Neural cell (in vitro differentiated cells): ENCODE data around the gene GPR107. TPM values are rescaled to one million over a fixed set of nuclear protein-coding genes. Genes with fewer than 3 reads are reported as not detected.

ENCODE experiments used
- H2AFZ ChIP-seq: fragments of 200-600, 300-800 bp; sonication (generic), shearing (Covaris generic); 2 replicates; pipeline ENCODE4 v1.6.0; 2014; ENCODE audit warnings: low read depth, mild to moderate bottlenecking, antibody characterized with exemption, low read length, moderate library complexity
- H3F3A ChIP-seq: fragments of 200-600 bp; shearing (Covaris generic); 2 replicates; pipeline ENCODE4 v1.6.1; 2016; ENCODE audit warnings: mild to moderate bottlenecking, moderate library complexity, mixed read lengths, antibody characterized with exemption, low read length; ENCODE audit not compliant: insufficient read depth, poor library complexity, severe bottlenecking
- H3K27ac ChIP-seq: fragments of 200-600, 300-800 bp; sonication (generic), shearing (Covaris generic); 2 replicates; pipeline ENCODE4 v1.5.1; 2014; ENCODE audit warnings: mild to moderate bottlenecking, low read length, moderate library complexity
- H3K27me3 ChIP-seq: fragments of 300-800, 200-600 bp; sonication (generic), shearing (Covaris generic); 2 replicates; pipeline ENCODE4 v1.6.0; 2014; ENCODE audit warnings: mild to moderate bottlenecking, low read depth, low read length, moderate library complexity; ENCODE audit not compliant: insufficient read depth
- H3K36me3 ChIP-seq: fragments of 300-800, 200-600 bp; sonication (generic), shearing (Covaris generic); 2 replicates; pipeline ENCODE4 v1.5.1; 2014; ENCODE audit warnings: mild to moderate bottlenecking, antibody characterized with exemption, low read length, moderate library complexity; ENCODE audit not compliant: insufficient read depth
- H3K4me2 ChIP-seq: fragments of 300-800, 200-600 bp; sonication (generic), shearing (Covaris generic); 2 replicates; pipeline ENCODE4 v1.6.0; 2014; ENCODE audit warnings: mild to moderate bottlenecking, low read length
- H3K4me3 ChIP-seq: fragments of 300-800, 200-600 bp; sonication (generic), shearing (Covaris generic); 2 replicates; pipeline ENCODE4 v1.5.1; 2014; ENCODE audit warnings: mild to moderate bottlenecking, low read length, moderate library complexity
- H3K79me2 ChIP-seq: fragments of 200-600 bp; shearing (Covaris generic); replicated peaks from 2 replicates; pipeline ENCODE4 v1.6.0; 2014; ENCODE audit warnings: mild to moderate bottlenecking, low read length, moderate library complexity; ENCODE audit not compliant: insufficient read depth
- H3K9ac ChIP-seq: fragments of 300-800, 200-600 bp; sonication (generic), shearing (Covaris generic); 2 replicates; pipeline ENCODE4 v1.6.1; 2016; ENCODE audit warnings: mild to moderate bottlenecking, low read length, mixed read lengths
- H3K9me2 ChIP-seq: fragments of 200-600 bp; shearing (Covaris generic); 2 replicates; pipeline ENCODE4 v1.6.1; 2016; ENCODE audit warnings: mild to moderate bottlenecking, low read length, mixed read lengths; ENCODE audit not compliant: insufficient read depth
- H3K9me3 ChIP-seq: fragments of 200-600, 300-800 bp; sonication (generic), shearing (Covaris generic); 2 replicates; pipeline ENCODE4 v1.6.1; 2016; ENCODE audit warnings: mild to moderate bottlenecking, mixed run types, low read length, moderate library complexity, mixed read lengths
- H4K20me1 ChIP-seq: fragments of 200-600 bp; shearing (Covaris generic); 2 replicates; pipeline ENCODE4 v1.6.1; 2016; ENCODE audit warnings: mild to moderate bottlenecking, mixed run types; ENCODE audit not compliant: insufficient read depth
- EP300 ChIP-seq: fragments of 450-650 bp; conservative IDR thresholded peaks from 2 replicates; pipeline ENCODE4 v1.6.1; 2014; ENCODE audit warnings: antibody characterized with exemption, mild to moderate bottlenecking, moderate library complexity; ENCODE audit not compliant: poor library complexity, severe bottlenecking
- EZH2 ChIP-seq: fragments of 200-600, 300-800 bp; shearing (Covaris generic), sonication (generic); IDR thresholded peaks from 2 replicates; pipeline ENCODE4 v1.6.1; 2014; ENCODE audit warnings: antibody characterized with exemption, low read length, borderline replicate concordance, mild to moderate bottlenecking; ENCODE audit not compliant: insufficient read depth, poor library complexity, severe bottlenecking
- MXI1 ChIP-seq: fragments of 450-650 bp; conservative IDR thresholded peaks from 2 replicates; pipeline ENCODE4 v1.6.1; 2014; ENCODE audit warnings: antibody characterized with exemption, mild to moderate bottlenecking; ENCODE audit not compliant: poor library complexity, severe bottlenecking
- POLR2AphosphoS5 ChIP-seq: IDR thresholded peaks from 2 replicates; pipeline ENCODE4 v1.6.1; 2012
- RAD21 ChIP-seq: fragments of 450-650 bp; conservative IDR thresholded peaks from 2 replicates; pipeline ENCODE4 v1.6.1; 2014; ENCODE audit warnings: antibody characterized with exemption, mild to moderate bottlenecking, moderate library complexity
- SMC3 ChIP-seq: fragments of 450-650 bp; conservative IDR thresholded peaks from 2 replicates; pipeline ENCODE4 v1.6.1; 2014; ENCODE audit warnings: antibody characterized with exemption, mild to moderate bottlenecking, moderate library complexity; ENCODE audit not compliant: poor library complexity
- TAF1 ChIP-seq: IDR thresholded peaks from 2 replicates; pipeline ENCODE4 v1.6.1; 2012; ENCODE audit warnings: low read depth
- polyA plus RNA-seq: library from polyadenylated mRNA; depleted of rRNA; stranded (reverse); fragments of >200 nt; gene quantifications from 2 replicates; pipeline ENCODE4 v1.2.3, GENCODE V29; 2014
- TF ChIP-seq, protein P1 (sequence below): fragments of 450-650 bp; IDR thresholded peaks from 2 replicates; pipeline ENCODE4 v1.5.1; 2014; ENCODE audit warnings: antibody characterized with exemption, mild to moderate bottlenecking, moderate library complexity; ENCODE audit not compliant: poor library complexity, severe bottlenecking
- TF ChIP-seq, protein P2 (sequence below): IDR thresholded peaks from 2 replicates; pipeline ENCODE4 v1.6.1; 2012; ENCODE audit warnings: borderline replicate concordance

The GPR107 gene
- polyA plus RNA-seq, 1 donor from 2014 or later, result 21.5 TPM

DNA sequence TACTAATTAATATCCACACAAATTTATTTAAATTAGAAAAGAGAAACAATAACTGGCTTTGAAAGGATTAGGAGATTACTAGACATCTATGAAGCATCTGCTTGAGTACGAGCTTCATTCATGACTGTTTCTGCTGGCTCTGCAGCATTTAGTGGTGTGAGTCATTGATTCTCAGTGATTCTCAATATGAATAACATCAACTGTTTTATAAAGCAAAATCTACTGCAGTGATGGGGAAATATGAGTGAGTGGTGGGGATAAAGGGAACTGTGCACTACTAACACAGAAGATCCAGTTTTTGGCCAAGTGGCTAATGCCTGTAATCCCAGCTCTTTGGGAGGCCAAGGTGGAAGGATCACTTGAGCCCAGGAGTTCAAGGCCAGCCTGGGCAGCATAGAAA lies 19.1 kb upstream of the GPR107 start:
- H3F3A ChIP-seq, result no peaks in the 10 kb centered on the region
- no peaks in the 10 kb centered on the region for H4K20me1 ChIP-seq
- no peaks in the 10 kb centered on the region for H3K9me2 ChIP-seq
- no peak overlapping the region for H3K4me2 ChIP-seq
- no peak overlapping the region for H3K9ac ChIP-seq
- H3K27ac ChIP-seq, result no peak overlapping the region
- no peak overlapping the region for H2AFZ ChIP-seq
- H3K9me3 ChIP-seq, result no peaks in the 10 kb centered on the region
- H3K27me3 ChIP-seq, result no peaks in the 10 kb centered on the region
- no peaks in the 10 kb centered on the region for H3K36me3 ChIP-seq
- no peak for TF ChIP-seq EP300
- TF ChIP-seq RAD21, result no peak
- TF ChIP-seq TAF1, result no peak
- no peak for TF ChIP-seq MXI1
- TF ChIP-seq, protein P1, sequence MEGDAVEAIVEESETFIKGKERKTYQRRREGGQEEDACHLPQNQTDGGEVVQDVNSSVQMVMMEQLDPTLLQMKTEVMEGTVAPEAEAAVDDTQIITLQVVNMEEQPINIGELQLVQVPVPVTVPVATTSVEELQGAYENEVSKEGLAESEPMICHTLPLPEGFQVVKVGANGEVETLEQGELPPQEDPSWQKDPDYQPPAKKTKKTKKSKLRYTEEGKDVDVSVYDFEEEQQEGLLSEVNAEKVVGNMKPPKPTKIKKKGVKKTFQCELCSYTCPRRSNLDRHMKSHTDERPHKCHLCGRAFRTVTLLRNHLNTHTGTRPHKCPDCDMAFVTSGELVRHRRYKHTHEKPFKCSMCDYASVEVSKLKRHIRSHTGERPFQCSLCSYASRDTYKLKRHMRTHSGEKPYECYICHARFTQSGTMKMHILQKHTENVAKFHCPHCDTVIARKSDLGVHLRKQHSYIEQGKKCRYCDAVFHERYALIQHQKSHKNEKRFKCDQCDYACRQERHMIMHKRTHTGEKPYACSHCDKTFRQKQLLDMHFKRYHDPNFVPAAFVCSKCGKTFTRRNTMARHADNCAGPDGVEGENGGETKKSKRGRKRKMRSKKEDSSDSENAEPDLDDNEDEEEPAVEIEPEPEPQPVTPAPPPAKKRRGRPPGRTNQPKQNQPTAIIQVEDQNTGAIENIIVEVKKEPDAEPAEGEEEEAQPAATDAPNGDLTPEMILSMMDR, result no peak
- no peak for TF ChIP-seq EZH2
- TF ChIP-seq, protein P2, sequence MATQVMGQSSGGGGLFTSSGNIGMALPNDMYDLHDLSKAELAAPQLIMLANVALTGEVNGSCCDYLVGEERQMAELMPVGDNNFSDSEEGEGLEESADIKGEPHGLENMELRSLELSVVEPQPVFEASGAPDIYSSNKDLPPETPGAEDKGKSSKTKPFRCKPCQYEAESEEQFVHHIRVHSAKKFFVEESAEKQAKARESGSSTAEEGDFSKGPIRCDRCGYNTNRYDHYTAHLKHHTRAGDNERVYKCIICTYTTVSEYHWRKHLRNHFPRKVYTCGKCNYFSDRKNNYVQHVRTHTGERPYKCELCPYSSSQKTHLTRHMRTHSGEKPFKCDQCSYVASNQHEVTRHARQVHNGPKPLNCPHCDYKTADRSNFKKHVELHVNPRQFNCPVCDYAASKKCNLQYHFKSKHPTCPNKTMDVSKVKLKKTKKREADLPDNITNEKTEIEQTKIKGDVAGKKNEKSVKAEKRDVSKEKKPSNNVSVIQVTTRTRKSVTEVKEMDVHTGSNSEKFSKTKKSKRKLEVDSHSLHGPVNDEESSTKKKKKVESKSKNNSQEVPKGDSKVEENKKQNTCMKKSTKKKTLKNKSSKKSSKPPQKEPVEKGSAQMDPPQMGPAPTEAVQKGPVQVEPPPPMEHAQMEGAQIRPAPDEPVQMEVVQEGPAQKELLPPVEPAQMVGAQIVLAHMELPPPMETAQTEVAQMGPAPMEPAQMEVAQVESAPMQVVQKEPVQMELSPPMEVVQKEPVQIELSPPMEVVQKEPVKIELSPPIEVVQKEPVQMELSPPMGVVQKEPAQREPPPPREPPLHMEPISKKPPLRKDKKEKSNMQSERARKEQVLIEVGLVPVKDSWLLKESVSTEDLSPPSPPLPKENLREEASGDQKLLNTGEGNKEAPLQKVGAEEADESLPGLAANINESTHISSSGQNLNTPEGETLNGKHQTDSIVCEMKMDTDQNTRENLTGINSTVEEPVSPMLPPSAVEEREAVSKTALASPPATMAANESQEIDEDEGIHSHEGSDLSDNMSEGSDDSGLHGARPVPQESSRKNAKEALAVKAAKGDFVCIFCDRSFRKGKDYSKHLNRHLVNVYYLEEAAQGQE, result no peak
- TF ChIP-seq POLR2AphosphoS5, result no peak
- no peak for TF ChIP-seq SMC3
- no peak overlapping the region for H3K4me3 ChIP-seq
- peaks cover 47% of the 10 kb centered on the region for H3K79me2 ChIP-seq

DNA sequence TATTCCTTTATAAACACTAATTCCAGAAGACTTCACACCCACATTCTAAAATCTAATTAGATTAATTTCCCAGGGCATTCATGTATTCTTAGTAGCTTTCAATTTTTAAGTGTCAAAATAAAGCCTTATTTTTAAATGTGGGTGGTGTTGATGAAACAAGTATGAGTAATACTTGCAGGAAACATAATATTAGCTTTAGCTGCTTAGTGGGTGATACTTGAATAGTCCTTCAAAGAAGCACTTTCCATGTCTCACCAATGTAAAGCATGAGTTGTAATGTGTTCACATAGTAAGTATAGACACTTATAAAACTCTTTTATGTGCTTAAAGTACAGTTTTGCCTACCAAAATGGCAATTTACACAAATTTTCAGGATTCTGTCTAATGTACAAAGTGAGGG lies 17.6 kb upstream of the GPR107 start:
- no peak overlapping the region for H3K4me2 ChIP-seq
- H3K27me3 ChIP-seq, result no peaks in the 10 kb centered on the region
- H3F3A ChIP-seq, result no peaks in the 10 kb centered on the region
- H4K20me1 ChIP-seq, result no peaks in the 10 kb centered on the region
- H3K9me3 ChIP-seq, result no peaks in the 10 kb centered on the region
- no peak overlapping the region for H2AFZ ChIP-seq
- no peak overlapping the region for H3K4me3 ChIP-seq
- H3K79me2 ChIP-seq, result peaks cover 59% of the 10 kb centered on the region
- H3K9ac ChIP-seq, result no peak overlapping the region
- H3K9me2 ChIP-seq, result no peaks in the 10 kb centered on the region
- H3K27ac ChIP-seq, result no peak overlapping the region
- TF ChIP-seq EP300, result no peak
- TF ChIP-seq TAF1, result no peak
- no peak for TF ChIP-seq EZH2
- no peak for TF ChIP-seq POLR2AphosphoS5
- TF ChIP-seq SMC3, result no peak
- H3K36me3 ChIP-seq, result no peaks in the 10 kb centered on the region
